Activated gamma-delta T cell treated with anti-CD3 and anti-CD28 coated beads, Interleukin-2, amount 50 U/mL, for 16 hours (primary cell): ENCODE results near the gene AGAP3.

Experiments
- DNase-seq: peaks from one replicate; pipeline ENCODE4 v3.0.0-alpha.2; 2020; ENCODE audit warnings: low read depth

AGAP3 gene

GRCh38 chr7:151057989-151058780 lies 28.1 kb upstream of the AGAP3 start:
- DNase-seq: peak; percentile 96

- DNase-seq: no peak
These were observed 27.4 kb upstream of the AGAP3 start for GRCh38 chr7:151058781-151059366.

GRCh38 chr7:151059367-151060112 lies 26.7 kb upstream of the AGAP3 start, which contains the start of gene SLC4A2:
SLC4A2 (plus strand) TSS chr7:151059589; CDS start chr7:151061988, 2,399 bp downstream.
- DNase-seq: peak; percentile 54

- no peak for DNase-seq
These were observed 26.2 kb upstream of the AGAP3 start for GRCh38 chr7:151060113-151060415.

GRCh38 chr7:151060416-151061212 lies 25.7 kb upstream of the AGAP3 start:
- no peak for DNase-seq

- no peak for DNase-seq
These were observed 24.8 kb upstream of the AGAP3 start for GRCh38 chr7:151061213-151062110.

GRCh38 chr7:151062111-151062398 lies 24.2 kb upstream of the AGAP3 start:
- DNase-seq: no peak

- no peak for DNase-seq
These were observed 23.7 kb upstream of the AGAP3 start for GRCh38 chr7:151062399-151063211.

- DNase-seq: no peak
These were observed 23.1 kb upstream of the AGAP3 start for GRCh38 chr7:151063212-151063561.

- DNase-seq: no peak
These were observed 21.8 kb upstream of the AGAP3 start for GRCh38 chr7:151064454-151064853.

- DNase-seq: no peak
These were observed 21.3 kb upstream of the AGAP3 start for GRCh38 chr7:151064993-151065392.

- DNase-seq: no peak
These were observed 20.8 kb upstream of the AGAP3 start for GRCh38 chr7:151065516-151065915.

- no peak for DNase-seq
These were observed 19.9 kb upstream of the AGAP3 start for GRCh38 chr7:151066273-151066974.

GRCh38 chr7:151068069-151068773 lies 18.1 kb upstream of the AGAP3 start:
- no peak for DNase-seq

GRCh38 chr7:151069841-151070573 lies 16.3 kb upstream of the AGAP3 start:
- DNase-seq: no peak

GRCh38 chr7:151070574-151070960 lies 15.7 kb upstream of the AGAP3 start:
- DNase-seq: no peak

GRCh38 chr7:151071032-151071866 lies 15.0 kb upstream of the AGAP3 start:
- DNase-seq: no peak

GRCh38 chr7:151073990-151074389 lies 12.3 kb upstream of the AGAP3 start:
- no peak for DNase-seq
